ENCODE data around the gene PRSS1.

DNA sequence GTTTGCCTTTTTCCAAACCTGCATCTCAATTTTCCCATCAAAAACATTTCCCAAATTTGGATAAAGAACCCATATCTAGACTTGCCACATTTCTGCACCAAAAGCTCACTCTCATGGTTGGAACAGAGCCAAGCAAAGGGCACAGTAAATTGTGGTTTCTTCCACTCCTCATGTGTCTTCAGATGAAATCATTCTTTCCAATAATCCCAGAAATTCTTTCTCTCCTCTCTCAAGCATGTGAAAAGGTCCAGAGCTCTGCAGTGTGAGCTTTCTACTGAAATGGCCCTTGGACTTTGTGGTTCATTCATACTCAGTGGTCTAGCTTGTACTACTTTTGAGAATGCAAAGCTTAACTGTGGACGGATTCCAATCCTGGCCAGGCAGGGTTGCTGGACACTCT lies 41.3 kb downstream of the PRSS1 start:
- no peak for TF ChIP-seq EZH2 (IDR thresholded peaks at IDR 0.05)
- no peak for TF ChIP-seq CTCF (IDR thresholded peaks at IDR 0.05)
